Breast epithelium (tissue), 3 donors: ENCODE data around the gene KAT6B.

Source experiments
- CTCF ChIP-seq, 3 donors: fragments of 450-650 bp; IDR thresholded peaks; one replicate each; pipeline ENCODE4 v1.5.1; 2016 to 2017; ENCODE audit warnings: antibody characterized with exemption in 3 of 3, mild to moderate bottlenecking in 3 of 3, moderate library complexity in 3 of 3
- POLR2A ChIP-seq: fragments of 450-650 bp; IDR thresholded peaks from one replicate; pipeline ENCODE4 v1.6.1; 2016; ENCODE audit warnings: antibody characterized with exemption, mild to moderate bottlenecking, moderate library complexity

- no peak for TF ChIP-seq CTCF (IDR thresholded peaks at IDR 0.05)
- TF ChIP-seq POLR2A: no peak
Measured at GRCh38 chr10:75018251-75018650, 191.9 kb downstream of the KAT6B start.
